ENCODE measurements around the gene CTNNA2. TPM values are rescaled to one million over a fixed set of nuclear protein-coding genes. Genes with fewer than 3 reads are reported as not detected.

Gene CTNNA2
- total RNA-seq, 1 donor from 2014 or later, result 3.5 TPM

GRCh38 chr2:80573167-80573566 lies 1060.3 kb downstream of the CTNNA2 start:
- DNase-seq (ENCODE audit: low read depth), result no peak
- TF ChIP-seq CTCF (IDR thresholded peaks at IDR 0.05; ENCODE audit: insufficient read depth, low read length, poor library complexity, severe bottlenecking), result no peak
- H3K4me3 ChIP-seq (ENCODE audit: low read depth, low read length), result no peak overlapping the region
- H3K36me3 ChIP-seq (ENCODE audit: control insufficient read depth, insufficient read depth, low read length), result no peaks in the 10 kb centered on the region
- H3K27me3 ChIP-seq (ENCODE audit: control insufficient read depth, insufficient read depth, low read length), result no peaks in the 10 kb centered on the region

GRCh38 chr2:80573950-80574349 lies 1061.1 kb downstream of the CTNNA2 start:
- DNase-seq (ENCODE audit: low read depth), result no peak
- H3K27me3 ChIP-seq (ENCODE audit: control insufficient read depth, insufficient read depth, low read length), result no peaks in the 10 kb centered on the region
- no peak for TF ChIP-seq CTCF (IDR thresholded peaks at IDR 0.05; ENCODE audit: insufficient read depth, low read length, poor library complexity, severe bottlenecking)
- no peaks in the 10 kb centered on the region for H3K36me3 ChIP-seq (ENCODE audit: control insufficient read depth, insufficient read depth, low read length)
- H3K4me3 ChIP-seq (ENCODE audit: low read depth, low read length), result no peak overlapping the region

GRCh38 chr2:80579756-80580155 lies 1066.9 kb downstream of the CTNNA2 start:
- H3K4me3 ChIP-seq (ENCODE audit: low read depth, low read length), result no peak overlapping the region
- no peak for DNase-seq (ENCODE audit: low read depth)
- TF ChIP-seq CTCF (IDR thresholded peaks at IDR 0.05; ENCODE audit: insufficient read depth, low read length, poor library complexity, severe bottlenecking), result no peak
- no peaks in the 10 kb centered on the region for H3K36me3 ChIP-seq (ENCODE audit: control insufficient read depth, insufficient read depth, low read length)
- H3K27me3 ChIP-seq (ENCODE audit: control insufficient read depth, insufficient read depth, low read length), result no peaks in the 10 kb centered on the region

- no peak for DNase-seq (ENCODE audit: low read depth)
- TF ChIP-seq CTCF (IDR thresholded peaks at IDR 0.05; ENCODE audit: insufficient read depth, low read length, poor library complexity, severe bottlenecking), result no peak
Measured at GRCh38 chr2:80591233-80591632, 1078.4 kb downstream of the CTNNA2 start.

GRCh38 chr2:80592106-80592505 lies 1079.3 kb downstream of the CTNNA2 start:
- no peak for DNase-seq (ENCODE audit: low read depth)

More at GRCh38 chr2:80591233-80591632, 1078.4 kb downstream of the CTNNA2 start:
- H3K4me3 ChIP-seq (ENCODE audit: low read depth, low read length), result no peak overlapping the region
- no peaks in the 10 kb centered on the region for H3K27me3 ChIP-seq (ENCODE audit: control insufficient read depth, insufficient read depth, low read length)
- no peaks in the 10 kb centered on the region for H3K36me3 ChIP-seq (ENCODE audit: control insufficient read depth, insufficient read depth, low read length)

More at GRCh38 chr2:80592106-80592505, 1079.3 kb downstream of the CTNNA2 start:
- no peak overlapping the region for H3K4me3 ChIP-seq (ENCODE audit: low read depth, low read length)
- no peaks in the 10 kb centered on the region for H3K27me3 ChIP-seq (ENCODE audit: control insufficient read depth, insufficient read depth, low read length)
- no peak for TF ChIP-seq CTCF (IDR thresholded peaks at IDR 0.05; ENCODE audit: insufficient read depth, low read length, poor library complexity, severe bottlenecking)
- H3K36me3 ChIP-seq (ENCODE audit: control insufficient read depth, insufficient read depth, low read length), result no peaks in the 10 kb centered on the region
